Measurements from ENCODE around the gene PIWIL4.
"Not testable (repeated sequence)": the region's sequence is repeated elsewhere in the genome, so short reads cannot be mapped to it uniquely, and the experiment has no call there.

GRCh38 chr11:94627003-94627560, 59.9 kb downstream of the PIWIL4 start:
- not testable (repeated sequence) for TF ChIP-seq CTCF, POLR2A (IDR thresholded peaks at IDR 0.05)
